Gastrocnemius medialis (tissue), 4 donors: ENCODE measurements around the gene AXIN1.

ENCODE experiments used
- POLR2A ChIP-seq, 2 donors: fragments of 450-650 bp; IDR thresholded peaks; one replicate each; pipeline ENCODE4 v1.6.1; 2017; ENCODE audit warnings: antibody characterized with exemption in 2 of 2, mild to moderate bottlenecking in 2 of 2, moderate library complexity in 2 of 2
- TF ChIP-seq, protein P1 (sequence below), 5 experiments: fragments of 450-650 bp in 3 of 5; fragments of 200-600 bp in 2 of 5; sonication (generic) in 2 of 5; IDR thresholded peaks in 4 of 5; conservative IDR thresholded peaks in 1 of 5; 1 replicate in 4 of 5; 2 replicates in 1 of 5; pipeline ENCODE4 v1.5.1; 2016 to 2019; ENCODE audit warnings: antibody characterized with exemption in 5 of 5, mild to moderate bottlenecking in 3 of 5, moderate library complexity in 3 of 5

DNA sequence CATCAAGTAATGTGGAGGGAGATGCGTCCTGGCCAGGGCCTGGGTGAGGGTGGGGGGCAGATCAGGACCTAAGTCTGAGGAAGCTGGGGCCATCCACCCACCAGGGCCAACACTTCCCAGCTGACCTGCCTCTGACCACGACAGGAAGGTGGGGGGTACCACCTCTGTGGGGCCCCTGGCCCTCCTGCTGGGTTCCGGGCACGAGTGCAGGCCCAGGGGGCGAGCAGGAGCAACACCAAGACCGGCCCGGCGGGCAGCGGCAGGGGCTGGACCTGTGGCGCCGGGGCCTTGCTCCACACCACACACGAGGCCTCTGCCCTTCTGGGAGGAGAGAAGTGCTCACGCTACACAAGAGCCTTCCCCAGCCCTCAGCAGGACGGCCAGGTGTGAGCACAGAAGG lies 56.2 kb downstream of the AXIN1 start:
- TF ChIP-seq, protein P1, sequence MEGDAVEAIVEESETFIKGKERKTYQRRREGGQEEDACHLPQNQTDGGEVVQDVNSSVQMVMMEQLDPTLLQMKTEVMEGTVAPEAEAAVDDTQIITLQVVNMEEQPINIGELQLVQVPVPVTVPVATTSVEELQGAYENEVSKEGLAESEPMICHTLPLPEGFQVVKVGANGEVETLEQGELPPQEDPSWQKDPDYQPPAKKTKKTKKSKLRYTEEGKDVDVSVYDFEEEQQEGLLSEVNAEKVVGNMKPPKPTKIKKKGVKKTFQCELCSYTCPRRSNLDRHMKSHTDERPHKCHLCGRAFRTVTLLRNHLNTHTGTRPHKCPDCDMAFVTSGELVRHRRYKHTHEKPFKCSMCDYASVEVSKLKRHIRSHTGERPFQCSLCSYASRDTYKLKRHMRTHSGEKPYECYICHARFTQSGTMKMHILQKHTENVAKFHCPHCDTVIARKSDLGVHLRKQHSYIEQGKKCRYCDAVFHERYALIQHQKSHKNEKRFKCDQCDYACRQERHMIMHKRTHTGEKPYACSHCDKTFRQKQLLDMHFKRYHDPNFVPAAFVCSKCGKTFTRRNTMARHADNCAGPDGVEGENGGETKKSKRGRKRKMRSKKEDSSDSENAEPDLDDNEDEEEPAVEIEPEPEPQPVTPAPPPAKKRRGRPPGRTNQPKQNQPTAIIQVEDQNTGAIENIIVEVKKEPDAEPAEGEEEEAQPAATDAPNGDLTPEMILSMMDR (IDR thresholded peaks at IDR 0.05 in 4 of 5, conservative IDR thresholded peaks at IDR 0.05 in 1 of 5) = no peak
- TF ChIP-seq POLR2A (IDR thresholded peaks at IDR 0.05) = no peak
